ENCODE data around the gene ABCC5.
"Not testable (repeated sequence)": the region's sequence is repeated elsewhere in the genome, so short reads cannot be mapped to it uniquely, and the experiment has no call there.

Gene ABCC5

GRCh38 chr3:184015381-184016019 is 2.2 kb downstream of the ABCC5 start:
- DNase-seq = peak; percentile 34

- no peak for DNase-seq
Observed at GRCh38 chr3:184011937-184012889, 5.5 kb downstream of the ABCC5 start.

- no peak for DNase-seq
Observed at GRCh38 chr3:184011230-184011876, 6.3 kb downstream of the ABCC5 start.

GRCh38 chr3:184008161-184008560 is 9.5 kb downstream of the ABCC5 start:
- no peak for DNase-seq

DNA sequence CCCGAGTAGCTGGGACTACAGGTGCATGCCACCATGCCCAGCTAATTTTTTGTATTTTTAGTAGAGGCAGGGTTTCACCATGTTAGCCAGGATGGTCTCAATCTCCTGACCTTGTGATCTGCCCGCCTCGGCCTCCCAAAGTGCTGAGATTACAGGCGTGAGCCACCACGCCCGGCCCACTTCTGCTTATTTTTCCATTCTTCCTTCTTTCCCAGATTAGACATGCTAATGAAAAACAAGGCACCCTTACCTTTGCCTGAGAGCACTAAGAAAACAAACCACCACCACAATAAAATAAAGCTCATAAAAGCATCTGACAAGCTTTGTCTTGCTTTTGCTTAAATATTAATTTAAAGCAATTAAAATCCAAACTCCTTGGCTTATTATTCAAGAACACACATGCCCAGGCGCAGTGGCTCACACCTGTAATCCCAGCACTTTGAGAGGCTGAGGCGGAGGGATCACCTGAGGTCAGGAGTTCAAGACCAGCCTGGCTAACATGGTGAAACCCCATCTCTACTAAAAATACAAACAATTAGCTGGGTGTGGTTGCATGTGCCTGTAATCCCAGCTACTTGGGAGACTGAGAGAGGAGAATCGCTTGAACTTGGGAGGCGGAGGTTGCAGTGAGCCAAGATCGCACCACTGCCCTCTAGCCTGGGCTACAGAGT is 10.4 kb downstream of the ABCC5 start:
- DNase-seq = not testable (repeated sequence)

GRCh38 chr3:184005941-184006507 is 11.7 kb downstream of the ABCC5 start:
- peak; percentile 95 for DNase-seq

GRCh38 chr3:184004476-184004875 is 13.2 kb downstream of the ABCC5 start:
- DNase-seq = no peak

DNA sequence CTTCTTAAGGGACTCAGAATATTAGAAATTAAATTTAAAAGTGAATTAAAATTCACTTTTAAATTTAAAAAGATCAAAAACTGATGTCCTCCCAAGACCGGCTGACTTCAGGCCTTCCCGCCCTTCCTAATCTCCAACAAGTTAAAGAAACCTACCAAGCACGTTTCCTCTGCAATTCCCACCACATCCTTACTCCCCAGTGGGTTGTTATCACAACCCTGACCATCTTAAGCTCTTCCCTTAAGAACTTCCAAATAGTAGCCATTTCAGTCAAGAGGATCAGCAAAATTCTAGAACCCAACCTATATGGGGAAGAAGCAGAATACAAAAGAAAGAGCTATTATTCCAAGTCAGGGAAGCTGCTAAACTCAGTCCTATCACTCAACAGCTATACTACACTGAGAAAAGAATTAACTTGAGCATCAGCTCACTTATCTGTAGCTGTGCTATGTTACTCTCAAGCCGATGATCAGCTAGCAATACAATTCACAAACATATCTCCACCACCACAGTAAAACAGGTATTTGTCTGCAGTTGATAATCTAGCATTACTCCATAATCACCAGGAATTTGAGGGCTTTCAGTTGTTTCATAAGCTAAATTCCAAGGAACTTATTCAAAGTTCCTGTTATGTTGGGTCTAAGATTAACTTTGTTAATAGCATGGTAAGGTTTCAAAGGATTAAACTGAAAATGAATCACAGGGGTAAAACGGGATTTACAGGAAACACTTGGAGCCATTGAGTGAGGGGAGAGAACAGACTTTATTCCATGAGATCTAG is 14.3 kb downstream of the ABCC5 start:
- no peak for DNase-seq

DNA sequence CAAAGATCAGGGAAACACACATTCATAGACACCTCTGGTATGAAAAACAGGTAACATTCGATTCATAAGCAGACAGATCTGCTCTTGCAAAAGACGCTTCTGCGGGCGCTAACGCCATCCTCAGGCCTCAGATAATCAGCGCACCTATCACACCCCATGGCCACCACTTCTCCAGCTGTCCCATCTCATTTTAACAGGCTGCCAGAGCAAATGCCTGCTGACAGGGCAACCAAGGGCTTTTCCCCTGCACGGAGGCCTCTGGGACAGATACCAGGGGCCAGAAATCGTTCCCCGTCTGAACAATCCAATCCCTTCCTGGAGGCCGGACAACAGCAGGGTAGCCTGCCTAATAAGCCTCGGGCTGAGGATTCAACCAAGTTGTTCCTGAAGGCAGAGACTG is 15.2 kb downstream of the ABCC5 start:
- no peak for DNase-seq

DNA sequence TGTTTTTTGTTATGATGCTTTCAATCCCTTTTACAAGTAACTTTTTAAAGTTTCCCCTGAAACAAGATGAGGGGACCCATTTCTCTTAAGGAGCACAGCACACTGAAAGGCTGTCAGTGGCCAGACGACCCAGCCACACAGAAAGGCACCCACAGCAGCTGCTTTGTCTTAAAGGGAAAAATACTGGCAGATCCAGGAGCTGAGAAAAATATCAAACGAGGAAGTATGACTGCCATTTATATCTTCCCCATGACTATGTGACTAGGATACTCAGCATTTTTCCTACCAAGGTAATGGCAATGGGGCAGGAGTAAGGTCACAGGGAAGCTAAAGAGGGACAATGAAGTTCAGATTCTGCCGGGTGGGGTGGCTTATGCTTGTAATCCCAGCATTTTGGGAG is 15.9 kb downstream of the ABCC5 start:
- no peak for DNase-seq

- no peak for DNase-seq
Observed at GRCh38 chr3:183991403-183991802, 26.3 kb downstream of the ABCC5 start.

DNA sequence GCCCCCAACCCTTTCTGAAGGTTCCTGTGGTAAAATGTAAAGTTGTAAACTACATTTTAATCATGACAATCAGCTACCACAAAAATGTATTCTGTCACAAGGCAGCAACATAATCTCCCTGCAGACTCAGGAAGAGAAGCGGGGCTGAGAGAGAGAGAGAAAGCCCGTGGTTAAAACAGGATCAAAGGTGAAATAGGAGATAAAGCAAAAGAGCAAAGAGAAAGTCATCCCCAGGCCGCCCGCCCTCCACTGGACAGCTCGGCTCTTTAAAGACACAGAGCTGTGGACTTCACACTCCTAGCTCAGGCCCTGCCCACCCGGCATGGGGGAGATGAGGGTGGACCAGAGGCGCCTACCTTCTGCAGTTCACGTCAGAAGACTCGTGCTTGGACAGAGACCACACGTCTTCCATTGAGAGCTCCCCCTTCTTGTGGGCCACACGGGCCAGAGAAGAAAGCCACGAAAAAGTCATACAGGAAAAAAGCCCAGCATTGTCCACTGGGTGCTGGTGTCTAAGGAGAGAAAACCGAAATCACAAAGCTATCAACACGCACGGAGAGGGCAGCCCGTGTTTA is 29.4 kb downstream of the ABCC5 start:
- no peak for DNase-seq

DNA sequence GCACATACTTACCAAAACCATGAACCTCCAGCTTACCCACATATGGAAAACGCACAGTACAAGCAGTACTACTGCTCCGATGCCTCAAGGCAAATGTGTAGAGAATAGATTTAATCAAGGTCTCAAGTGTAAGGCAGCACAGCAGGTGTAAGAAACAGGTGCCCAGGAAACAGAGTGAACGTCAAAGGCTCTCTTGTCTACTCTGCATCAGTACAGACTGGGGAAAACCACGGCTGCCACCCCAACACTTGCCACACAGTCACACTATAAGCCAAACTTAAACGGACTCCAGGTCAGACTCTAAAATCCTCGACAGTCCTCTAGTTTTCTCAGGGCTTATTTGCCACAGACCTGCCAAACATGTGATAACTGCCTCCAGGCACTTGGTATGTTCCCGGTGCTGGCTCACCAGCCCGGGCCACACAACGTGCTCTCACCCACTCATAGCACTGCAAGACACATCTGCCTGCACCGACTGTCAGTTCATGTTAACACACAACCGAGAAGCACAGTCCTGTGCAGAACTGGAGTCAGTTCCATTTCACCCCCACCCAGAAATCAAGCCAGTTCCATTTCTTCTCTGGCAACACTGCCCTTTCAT is 30.6 kb downstream of the ABCC5 start:
- no peak for DNase-seq

- no peak for DNase-seq
Observed at GRCh38 chr3:183984749-183985729, 32.6 kb downstream of the ABCC5 start.

GRCh38 chr3:183984127-183984740 is 33.5 kb downstream of the ABCC5 start:
- DNase-seq = no peak

DNA sequence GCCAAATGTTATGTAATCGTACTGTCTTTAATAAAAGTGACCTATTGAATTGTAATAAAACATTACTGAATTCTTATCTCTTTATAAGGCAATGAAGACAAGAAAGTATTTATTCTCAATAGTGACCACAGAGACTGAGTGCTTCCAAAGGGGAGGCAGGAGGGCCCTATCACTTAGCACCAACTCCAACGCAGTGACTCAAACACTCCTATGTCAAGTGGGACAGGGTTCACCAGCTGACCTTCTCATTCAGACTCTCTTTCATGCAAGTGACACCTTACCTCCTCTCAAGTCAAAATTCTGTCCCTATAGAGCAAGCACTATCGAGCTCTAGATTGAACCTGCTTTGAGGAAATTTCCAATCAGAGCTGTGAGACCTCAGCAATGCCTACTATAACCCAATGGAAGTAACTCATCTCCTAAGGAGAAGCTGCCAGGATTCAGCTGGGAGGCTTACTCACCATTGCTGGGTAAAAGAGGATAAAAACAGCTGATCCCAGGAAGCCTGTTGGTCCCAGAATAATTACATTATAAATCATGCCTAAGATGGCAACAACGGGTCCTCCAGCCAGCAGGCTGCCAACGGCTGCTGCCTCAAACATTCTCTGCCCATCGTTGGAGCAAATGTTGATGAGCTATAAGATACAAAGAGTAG is 35.6 kb downstream of the ABCC5 start:
- no peak for DNase-seq

DNA sequence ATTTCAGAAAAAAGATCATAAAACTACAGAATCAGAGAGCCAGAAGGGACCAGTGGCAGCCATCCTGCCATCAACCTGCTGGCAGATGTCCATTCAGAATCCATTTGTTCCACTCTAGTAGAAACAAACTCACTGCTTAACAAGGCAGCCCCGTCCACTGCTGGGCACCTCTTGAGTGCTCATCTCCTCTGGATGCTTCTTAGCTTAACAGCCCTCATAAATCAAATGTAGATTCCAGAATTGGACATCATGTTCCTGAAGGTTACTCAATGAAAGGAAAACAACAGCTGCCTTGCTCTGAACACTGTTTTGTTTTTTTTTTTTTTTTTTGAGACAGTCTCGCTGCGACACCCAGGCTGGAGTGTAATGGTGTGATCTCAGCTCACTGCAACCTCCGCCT is 37.3 kb downstream of the ABCC5 start:
- no peak for DNase-seq

DNA sequence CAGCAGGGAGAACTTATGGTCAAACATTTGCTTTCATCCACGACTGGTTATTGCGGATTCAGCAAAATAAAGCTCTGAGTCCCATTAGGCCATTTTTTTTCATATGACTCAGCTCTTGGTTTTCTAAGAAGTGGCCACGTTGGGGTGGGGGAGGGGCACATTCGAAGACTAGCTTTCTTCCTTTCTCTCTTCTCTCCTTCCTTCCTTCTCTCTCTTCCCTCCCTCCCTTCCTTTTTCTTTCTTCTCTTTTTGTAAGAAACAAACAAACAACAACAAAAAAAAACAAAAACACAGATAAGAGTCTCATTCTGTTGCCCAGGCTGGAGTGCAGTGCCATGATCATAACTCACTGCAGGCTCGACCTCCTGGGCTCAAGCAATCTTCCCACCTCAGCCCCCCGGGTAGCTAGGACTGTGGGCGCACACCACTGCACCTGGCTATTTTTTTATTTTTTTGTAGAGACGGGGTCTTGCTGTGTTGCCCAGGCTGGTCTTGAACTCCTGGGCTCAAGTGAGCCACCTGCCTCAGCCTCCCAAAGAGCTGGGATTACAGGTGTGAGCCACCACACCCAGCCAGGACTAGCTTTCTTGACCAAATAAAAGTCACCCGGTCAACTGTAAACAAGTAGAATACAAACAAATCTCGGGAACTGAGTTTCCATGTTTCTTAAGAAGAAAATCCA is 41.6 kb downstream of the ABCC5 start:
- no peak for DNase-seq

Data from NCI-H2171 (cell line).